OCI-LY7 (cell line): ENCODE results near the gene DLAT. TPM values are rescaled to one million over a fixed set of nuclear protein-coding genes. Genes with fewer than 3 reads are reported as not detected.

Experiments used
- BruUV-seq: library from RNA; stranded (reverse); fragments of 400-500 nt; replicated peaks from 2 replicates; lab custom pipeline; 2021; lab: Mats Ljungman, UMichigan
- CTCF ChIA-PET: fragments of 300-600 bp; sonication (Branson Sonifier 250); formaldehyde crosslinking; loops from one replicate; lab custom pipeline; 2022; ENCODE audit warnings: antibody characterized with exemption; ENCODE audit not compliant: unreplicated experiment; lab: Charles Lee
- POLR2A ChIA-PET: fragments of 300-600 bp; sonication (Branson Sonifier 250); formaldehyde crosslinking; loops from one replicate; lab custom pipeline; 2022; ENCODE audit warnings: antibody characterized with exemption; lab: Charles Lee
- DNase-seq: peaks from one replicate; pipeline ENCODE4 v3.0.0-alpha.2; 2015; ENCODE audit warnings: low spot score
- H2AFZ ChIP-seq: fragments of 200-600 bp; sonication (generic), shearing (Covaris generic); 2 replicates; pipeline ENCODE4 v1.6.1; 2014; ENCODE audit warnings: mild to moderate bottlenecking, antibody characterized with exemption, low read length, moderate library complexity
- H3K27ac ChIP-seq: fragments of 200-600 bp; sonication (generic); 2 replicates; pipeline ENCODE4 v1.5.1; 2014; ENCODE audit warnings: mixed run types, low read depth, mild to moderate bottlenecking, moderate library complexity, low read length, inconsistent platforms; ENCODE audit not compliant: poor library complexity, severe bottlenecking
- H3K36me3 ChIP-seq: fragments of 200-600 bp; sonication (generic); 2 replicates; pipeline ENCODE4 v1.6.1; 2014; ENCODE audit warnings: mild to moderate bottlenecking, antibody characterized with exemption, low read length, moderate library complexity, mixed read lengths; ENCODE audit not compliant: insufficient read depth
- H3K4me1 ChIP-seq: fragments of 200-600 bp; sonication (generic); 2 replicates; pipeline ENCODE4 v1.5.1; 2014; ENCODE audit warnings: mild to moderate bottlenecking, low read length; ENCODE audit not compliant: insufficient read depth, poor library complexity, severe bottlenecking
- H3K4me2 ChIP-seq: fragments of 200-600 bp; sonication (generic); 2 replicates; pipeline ENCODE4 v1.6.1; 2014; ENCODE audit warnings: mild to moderate bottlenecking, low read length
- H3K4me3 ChIP-seq: fragments of 200-600 bp; sonication (generic); 2 replicates; pipeline ENCODE4 v1.5.1; 2014; ENCODE audit warnings: mild to moderate bottlenecking, low read depth, low read length; ENCODE audit not compliant: poor library complexity, severe bottlenecking
- H3K79me2 ChIP-seq: fragments of 200-600 bp; sonication (generic); 2 replicates; pipeline ENCODE4 v1.6.1; 2016; ENCODE audit warnings: low read depth, mild to moderate bottlenecking, low read length, moderate library complexity, mixed read lengths; ENCODE audit not compliant: insufficient read depth
- H3K9me2 ChIP-seq: fragments of 200-600 bp; sonication (generic); 2 replicates; pipeline ENCODE4 v1.6.1; 2016; ENCODE audit warnings: mild to moderate bottlenecking, low read length, mixed read lengths; ENCODE audit not compliant: insufficient read depth
- H3K9me3 ChIP-seq: fragments of 200-600 bp; sonication (generic); 2 replicates; pipeline ENCODE4 v1.6.1; 2014; ENCODE audit warnings: mild to moderate bottlenecking, mixed run types, low read length, mixed read lengths
- H4K20me1 ChIP-seq: fragments of 200-600 bp; sonication (generic); 2 replicates; pipeline ENCODE4 v1.6.1; 2014; ENCODE audit warnings: mild to moderate bottlenecking, antibody characterized with exemption, low read length, moderate library complexity, mixed read lengths; ENCODE audit not compliant: insufficient read depth
- CTCF ChIP-seq: fragments of 200-600 bp; sonication (generic); conservative IDR thresholded peaks from 2 replicates; pipeline ENCODE4 v1.5.1; 2014; ENCODE audit warnings: mild to moderate bottlenecking, antibody characterized with exemption, low read length, moderate library complexity, mixed read lengths
- EZH2phosphoT487 ChIP-seq: fragments of 200-600 bp; sonication (generic); IDR thresholded peaks from 2 replicates; pipeline ENCODE4 v1.6.1; 2018; ENCODE audit warnings: low read depth, borderline replicate concordance, mild to moderate bottlenecking, mixed run types, antibody characterized with exemption, low read length, moderate library complexity, mixed read lengths
- intact Hi-C: fragments of 100-400 bp; cut with micrococcal nuclease; formaldehyde crosslinking; loops from one replicate; pipeline ENCODE4 v1.10.0; 2022; ENCODE audit not compliant: unreplicated experiment
- total RNA-seq, 2 experiments: library from RNA; depleted of rRNA in 1 of 2; stranded (reverse); fragments of >200 nt in 1 of 2; shearing (Covaris generic) in 1 of 2; gene quantifications; 2 replicates each; pipeline ENCODE4 v1.2.3, GENCODE V29; 2014 to 2022

Gene DLAT
- total RNA-seq, 2 experiments from 2014 or later, result 42.0 to 54.1 TPM

DNA sequence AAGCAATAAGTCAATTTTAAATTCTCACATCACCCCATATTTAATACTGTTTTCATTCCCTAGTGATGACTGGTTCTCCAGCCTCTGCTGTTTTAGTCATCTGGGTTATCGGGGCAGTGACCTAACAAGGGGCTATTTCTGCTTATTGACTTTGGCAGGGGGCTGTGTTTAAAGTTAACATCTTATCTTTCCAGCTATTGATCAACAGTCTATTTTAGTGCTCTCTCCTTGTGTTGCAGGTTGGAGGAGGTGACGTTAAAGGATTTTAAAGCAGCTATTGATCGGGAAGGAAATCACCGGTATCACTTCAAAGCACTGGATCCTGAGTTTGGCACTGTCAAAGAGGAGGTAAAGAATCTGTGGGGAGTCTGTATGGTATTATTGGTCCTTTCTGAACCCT lies 7.7 kb upstream of the DLAT start:
- Histone ChIP-seq H3K4me2 (no peak overlapping the region), H3K9me2 (no peaks in the 10 kb centered on the region), H3K4me3 (no peak overlapping the region), H3K36me3 (peaks cover 3% of the 10 kb centered on the region; the same call in 1 of the 2 replicates), H3K9me3 (no peaks in the 10 kb centered on the region), H3K27ac (no peak overlapping the region), H4K20me1 (no peaks in the 10 kb centered on the region), H2AFZ (no peak overlapping the region), H3K4me1 (peaks cover 2% of the 10 kb centered on the region), H3K79me2 (peaks cover 3% of the 10 kb centered on the region; the same call in 1 of the 2 replicates)
- BruUV-seq, result no TSS peak
- DNase-seq, result no peak
- CTCF ChIA-PET, result interaction anchor here (1.0 kb wide), 1 partner anchor 20 kb away, joined by 3 read pairs; no protein-coding TSS in a partner anchor
- TF ChIP-seq EZH2phosphoT487 (no peak), CTCF (no peak)
- POLR2A ChIA-PET, result interaction anchor here (0.7 to 0.8 kb wide), 2 partner anchors 21 to 460 kb away, joined by 3 read pairs; no protein-coding TSS in a partner anchor
- intact Hi-C loops, result no loop called here

DNA sequence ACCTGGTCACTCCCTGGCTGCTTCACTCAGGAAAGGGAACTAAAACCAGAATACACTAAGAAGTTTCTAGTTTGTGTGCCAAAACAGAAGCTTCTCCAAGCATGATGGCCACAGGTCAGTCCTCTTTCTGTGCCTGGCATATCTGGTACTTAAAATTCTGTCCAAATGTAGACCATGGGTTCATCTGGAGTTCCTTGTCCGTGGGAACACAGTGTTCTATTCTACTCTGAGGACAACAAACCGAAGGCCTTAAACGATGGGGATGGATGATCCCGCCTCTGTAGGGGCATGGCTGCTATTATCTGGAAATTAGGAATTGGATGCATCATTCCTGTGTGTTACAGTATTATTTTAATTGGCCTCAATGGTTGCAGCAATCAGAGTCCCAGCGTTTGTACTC lies 6.1 kb upstream of the DLAT start:
- intact Hi-C loops, result no loop called here
- peaks cover 15% of the 10 kb centered on the region; the same call in 1 of the 2 replicates for H3K79me2 ChIP-seq
- ChIA-PET CTCF (no interaction called here), POLR2A (no interaction called here)
- no peaks in the 10 kb centered on the region for H3K9me3 ChIP-seq
- H2AFZ ChIP-seq, result no peak overlapping the region
- H3K4me3 ChIP-seq, result no peak overlapping the region
- TF ChIP-seq EZH2phosphoT487 (no peak), CTCF (no peak)
- H4K20me1 ChIP-seq, result no peaks in the 10 kb centered on the region
- H3K36me3 ChIP-seq, result peaks cover 3% of the 10 kb centered on the region; the same call in 1 of the 2 replicates
- no peak overlapping the region for H3K4me2 ChIP-seq
- no peaks in the 10 kb centered on the region for H3K9me2 ChIP-seq
- peaks cover 18% of the 10 kb centered on the region for H3K4me1 ChIP-seq
- H3K27ac ChIP-seq, result no peak overlapping the region
- no TSS peak for BruUV-seq
- DNase-seq, result no peak

DNA sequence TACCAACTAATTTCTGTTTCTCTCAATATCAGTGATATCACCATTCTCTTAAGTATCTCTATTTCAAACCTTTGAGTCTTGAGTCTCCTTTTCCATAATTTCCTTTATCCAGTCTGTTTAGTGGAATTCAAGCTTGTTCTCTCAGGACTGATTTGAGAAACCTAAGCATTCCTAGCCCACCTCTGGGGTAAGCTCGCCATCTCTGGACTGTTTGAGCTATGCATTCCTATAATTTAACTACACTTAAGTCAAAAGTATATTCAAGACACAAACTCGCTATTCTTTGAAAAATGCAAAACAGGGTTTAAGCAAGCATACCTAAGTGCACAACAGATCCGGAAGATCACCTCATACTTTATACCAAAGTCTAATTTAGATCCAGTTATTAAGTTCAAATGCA lies 2.1 kb upstream of the DLAT start:
- Histone ChIP-seq H2AFZ (peak overlapping the region; percentile 87), H3K9me3 (no peaks in the 10 kb centered on the region), H3K4me2 (peak overlapping the region; percentile 86), H3K79me2 (peaks cover 29% of the 10 kb centered on the region), H3K27ac (no peak overlapping the region), H4K20me1 (no peaks in the 10 kb centered on the region), H3K36me3 (peaks cover 8% of the 10 kb centered on the region), H3K4me3 (peak overlapping the region; percentile 87), H3K4me1 (peaks cover 23% of the 10 kb centered on the region), H3K9me2 (no peaks in the 10 kb centered on the region)
- no TSS peak for BruUV-seq
- intact Hi-C loops, result no loop called here
- POLR2A ChIA-PET, result interaction anchor here (0.9 to 1.6 kb wide), 4 partner anchors 64 to 96 kb away, joined by 3 to 4 read pairs (median 4); partner anchors contain the start of gene SDHD
- CTCF ChIA-PET, result no interaction called here
- peak; percentile 51 for TF ChIP-seq CTCF
- no peak for TF ChIP-seq EZH2phosphoT487
- DNase-seq, result peak; percentile 18
